ENCODE data around the gene CMIP. TPM values are rescaled to one million over a fixed set of nuclear protein-coding genes. Genes with fewer than 3 reads are reported as not detected.

CMIP gene
- total RNA-seq, 3 donors from 2014 or later, result 73.3 to 127 (median 79.8) TPM

DNA sequence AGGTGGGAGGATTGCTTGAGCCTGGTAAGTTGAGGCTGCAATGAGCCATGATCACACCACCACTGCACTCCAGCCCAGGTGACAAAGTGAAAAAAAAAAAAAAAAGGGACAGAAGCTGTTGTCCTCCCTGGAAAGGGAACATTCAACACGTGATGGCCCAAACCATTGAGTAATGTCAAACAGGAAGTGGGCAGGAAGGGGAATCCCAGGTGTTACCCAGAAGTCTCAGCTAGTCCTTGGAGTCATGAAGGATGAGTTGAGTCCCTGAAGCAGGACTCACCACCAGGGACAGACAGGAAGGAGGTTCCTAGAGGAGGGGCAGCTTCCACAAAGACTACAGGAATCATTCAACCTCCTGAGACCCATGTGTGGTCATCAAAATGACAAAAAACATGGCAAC is 19.8 kb upstream of the CMIP start:
- intact Hi-C loops (cut with DNase I, micrococcal nuclease), result no loop called here
- DNase-seq (no peak), ATAC-seq (peak; percentile 76)
- Histone ChIP-seq H3K9me3 (no peaks in the 10 kb centered on the region), H3K4me1 (ENCODE audit: low read depth) (no peaks in the 10 kb centered on the region), H3K36me3 (ENCODE audit: low read depth) (no peaks in the 10 kb centered on the region), H3K4me3 (no peak overlapping the region)
- TF ChIP-seq, protein P1, sequence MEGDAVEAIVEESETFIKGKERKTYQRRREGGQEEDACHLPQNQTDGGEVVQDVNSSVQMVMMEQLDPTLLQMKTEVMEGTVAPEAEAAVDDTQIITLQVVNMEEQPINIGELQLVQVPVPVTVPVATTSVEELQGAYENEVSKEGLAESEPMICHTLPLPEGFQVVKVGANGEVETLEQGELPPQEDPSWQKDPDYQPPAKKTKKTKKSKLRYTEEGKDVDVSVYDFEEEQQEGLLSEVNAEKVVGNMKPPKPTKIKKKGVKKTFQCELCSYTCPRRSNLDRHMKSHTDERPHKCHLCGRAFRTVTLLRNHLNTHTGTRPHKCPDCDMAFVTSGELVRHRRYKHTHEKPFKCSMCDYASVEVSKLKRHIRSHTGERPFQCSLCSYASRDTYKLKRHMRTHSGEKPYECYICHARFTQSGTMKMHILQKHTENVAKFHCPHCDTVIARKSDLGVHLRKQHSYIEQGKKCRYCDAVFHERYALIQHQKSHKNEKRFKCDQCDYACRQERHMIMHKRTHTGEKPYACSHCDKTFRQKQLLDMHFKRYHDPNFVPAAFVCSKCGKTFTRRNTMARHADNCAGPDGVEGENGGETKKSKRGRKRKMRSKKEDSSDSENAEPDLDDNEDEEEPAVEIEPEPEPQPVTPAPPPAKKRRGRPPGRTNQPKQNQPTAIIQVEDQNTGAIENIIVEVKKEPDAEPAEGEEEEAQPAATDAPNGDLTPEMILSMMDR (IDR thresholded peaks at IDR 0.05), result no peak

GRCh38 chr16:81427219-81427618 is 17.4 kb upstream of the CMIP start:
- no peak for DNase-seq
- TF ChIP-seq, protein P1 (IDR thresholded peaks at IDR 0.05), result no peak
- Histone ChIP-seq H3K4me1 (ENCODE audit: low read depth) (no peaks in the 10 kb centered on the region), H3K36me3 (ENCODE audit: low read depth) (no peaks in the 10 kb centered on the region), H3K9me3 (no peaks in the 10 kb centered on the region), H3K4me3 (no peak overlapping the region)
- intact Hi-C loops (cut with DNase I, micrococcal nuclease), result no loop called here
- ATAC-seq, result no peak

DNA sequence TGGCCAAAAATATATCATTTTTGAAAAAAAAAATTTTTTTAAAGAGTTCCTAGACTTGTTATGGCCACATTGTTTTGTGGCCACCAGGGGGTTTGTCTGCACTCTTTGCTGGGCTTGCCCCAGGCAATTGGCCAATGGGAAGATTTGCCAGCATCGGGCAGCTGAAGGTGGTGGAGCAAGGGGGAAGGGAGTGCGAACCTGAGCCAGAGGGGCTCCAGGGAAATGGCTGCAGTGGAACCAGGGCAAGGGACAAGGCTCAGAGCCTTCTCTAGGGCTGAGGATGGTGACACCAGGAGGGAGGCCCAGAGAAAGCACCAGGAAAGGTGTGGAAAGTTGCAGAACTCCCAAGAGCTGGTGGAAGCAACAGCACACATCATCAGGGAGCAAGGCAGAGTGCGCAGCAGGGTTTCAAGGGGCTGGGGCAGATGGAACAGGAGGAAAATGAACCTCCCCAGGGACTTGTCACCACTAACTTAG is 15.5 kb upstream of the CMIP start:
- peak in 2 of 3 donors; percentile 49 to 70 for DNase-seq
- no peaks in the 10 kb centered on the region for H3K4me1 ChIP-seq (ENCODE audit: low read depth)
- no peaks in the 10 kb centered on the region for H3K36me3 ChIP-seq (ENCODE audit: low read depth)
- TF ChIP-seq, protein P1 (IDR thresholded peaks at IDR 0.05), result no peak
- no peak overlapping the region for H3K4me3 ChIP-seq
- peak; percentile 64 for ATAC-seq
- no peaks in the 10 kb centered on the region for H3K9me3 ChIP-seq
- intact Hi-C loops (cut with DNase I, micrococcal nuclease), result no loop called here

- Histone ChIP-seq H3K9me3 (no peaks in the 10 kb centered on the region), H3K4me1 (ENCODE audit: low read depth) (no peaks in the 10 kb centered on the region), H3K4me3 (no peak overlapping the region), H3K36me3 (ENCODE audit: low read depth) (no peaks in the 10 kb centered on the region)
- intact Hi-C loops (cut with DNase I, micrococcal nuclease), result no loop called here
- TF ChIP-seq, protein P1 (IDR thresholded peaks at IDR 0.05), result no peak
- no peak for DNase-seq
- ATAC-seq, result peak; percentile 51
Observed at GRCh38 chr16:81431554-81432353, 12.9 kb upstream of the CMIP start.

DNA sequence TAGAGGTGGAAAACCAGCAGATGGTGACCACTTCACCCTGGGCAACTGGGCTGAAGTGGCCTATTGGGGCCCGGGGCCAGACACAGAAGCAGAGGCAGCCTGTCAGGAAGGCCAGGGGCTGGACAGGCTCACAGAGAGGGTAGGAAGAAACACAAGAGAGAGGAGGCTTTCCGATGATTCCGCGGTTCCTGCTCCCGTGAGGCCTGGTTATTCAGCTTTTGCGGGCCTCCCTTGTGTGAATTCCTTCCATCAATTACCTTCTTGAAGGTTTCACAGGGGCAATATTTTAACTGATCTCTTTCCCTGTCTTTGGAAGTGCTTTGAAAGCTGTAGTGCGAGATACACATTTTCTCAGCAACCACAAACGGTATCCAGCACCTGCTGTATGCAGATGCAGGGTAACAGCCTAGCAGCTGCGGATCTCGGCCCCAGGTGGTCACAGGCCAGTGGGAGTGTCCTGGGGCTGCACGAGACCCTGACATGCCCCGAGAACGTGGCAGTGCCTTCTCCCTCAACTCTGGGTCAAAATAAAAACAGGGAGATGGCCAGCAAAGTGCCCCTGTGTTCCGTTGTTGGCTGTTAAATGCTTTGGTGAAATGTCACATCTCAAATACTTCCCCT is 11.6 kb upstream of the CMIP start:
- intact Hi-C loops (cut with DNase I, micrococcal nuclease), result no loop called here
- Histone ChIP-seq H3K4me1 (ENCODE audit: low read depth) (no peaks in the 10 kb centered on the region), H3K9me3 (no peaks in the 10 kb centered on the region), H3K4me3 (no peak overlapping the region), H3K36me3 (ENCODE audit: low read depth) (no peaks in the 10 kb centered on the region)
- DNase-seq, result no peak
- TF ChIP-seq, protein P1 (IDR thresholded peaks at IDR 0.05), result no peak
- peak; percentile 40 for ATAC-seq

All from mucosa of descending colon (tissue), 3 donors.